ENCODE results near the gene GNB1L. TPM values are rescaled to one million over a fixed set of nuclear protein-coding genes. Genes with fewer than 3 reads are reported as not detected.

GNB1L gene
- total and polyA plus RNA-seq, 9 of the 15 experiments (the other 6 are each of a cell fraction or from before 2014, with no cell fraction given): 0.56 to 50.5 (median 10.2) TPM

- 0 out of 2 replicates have a peak, but pooled peaks have one; percentile 47 for TF ChIP-seq ATF4 (CRISPR knock-in tag; IDR thresholded peaks at IDR 0.05)
- TF ChIP-seq EZH2 (IDR thresholded peaks at IDR 0.05; ENCODE audit: borderline replicate concordance, low read depth, low read length): no peak
- TF ChIP-seq SRF (CRISPR knock-in tag; IDR thresholded peaks at IDR 0.05): no peak
- TF ChIP-seq ATF7 (IDR thresholded peaks at IDR 0.05): no peak
- TF ChIP-seq JUNB (CRISPR knock-in tag; conservative IDR thresholded peaks at IDR 0.05): no peak
- peak; percentile 36; the same call in 1 of the 2 replicates for TF ChIP-seq HMGXB4 (CRISPR knock-in tag; IDR thresholded peaks at IDR 0.05)
- TF ChIP-seq NCOA4 (IDR thresholded peaks at IDR 0.05; ENCODE audit: partially characterized antibody): no peak
- no peak for TF ChIP-seq ZBTB26 (CRISPR knock-in tag; IDR thresholded peaks at IDR 0.05)
- peak; percentile 85 for TF ChIP-seq ZSCAN32 (CRISPR knock-in tag; IDR thresholded peaks at IDR 0.05)
- TF ChIP-seq PHTF2 (CRISPR knock-in tag; IDR thresholded peaks at IDR 0.05): no peak
- no peak for TF ChIP-seq BHLHE40 (IDR thresholded peaks at IDR 0.05; ENCODE audit: low read length)
- TF ChIP-seq BACH1 (tag; IDR thresholded peaks at IDR 0.05): no peak
- TF ChIP-seq ZNF146 (CRISPR knock-in tag; IDR thresholded peaks at IDR 0.05; ENCODE audit: unreplicated experiment): no peak
- TF ChIP-seq SMARCB1 (IDR thresholded peaks at IDR 0.05; ENCODE audit: insufficient read length, low read depth): no peak
- TF ChIP-seq SUPT5H (IDR thresholded peaks at IDR 0.05): no peak
- no peak for TF ChIP-seq SAP30 (IDR thresholded peaks at IDR 0.05; ENCODE audit: borderline replicate concordance, insufficient read depth, low read depth, low read length, poor library complexity, severe bottlenecking)
- TF ChIP-seq ZNF212 (CRISPR knock-in tag; IDR thresholded peaks at IDR 0.05): no peak
- TF ChIP-seq IRF1 (CRISPR knock-in tag; IDR thresholded peaks at IDR 0.05; ENCODE audit: borderline replicate concordance): no peak
- no peak for TF ChIP-seq TRIM25 (IDR thresholded peaks at IDR 0.05; ENCODE audit: borderline replicate concordance)
Observed at GRCh38 chr22:19850763-19851109, 3.9 kb downstream of the GNB1L start (continued).
